MCF 10A (cell line): ENCODE measurements around the gene C1QA. TPM values are rescaled to one million over a fixed set of nuclear protein-coding genes. Genes with fewer than 3 reads are reported as not detected.

Source experiments
- BruUV-seq: library from RNA; stranded (reverse); fragments of 400-500 nt; replicated peaks from 2 replicates; lab custom pipeline; 2021; lab: Mats Ljungman, UMichigan
- CTCF ChIA-PET: fragments of 300-600 bp; sonication (Branson Sonifier 250); formaldehyde crosslinking; extraction: SDS; loops from one replicate; lab custom pipeline; 2021; ENCODE audit warnings: antibody characterized with exemption, inconsistent platforms; lab: Yijun Ruan, JAX
- POLR2A ChIA-PET: fragments of 300-600, 350-650 bp; sonication (Branson Sonifier 250); formaldehyde crosslinking; extraction: SDS; loops from one replicate; lab custom pipeline; 2020; ENCODE audit warnings: antibody characterized with exemption, inconsistent platforms; lab: Yijun Ruan, JAX
- DNase-seq: peaks from one replicate; pipeline ENCODE4 v3.0.0-alpha.2; 2018; ENCODE audit not compliant: unreplicated experiment
- H3K27ac Mint-ChIP-seq: one replicate; pipeline ENCODE4 v1.8.0; 2022; ENCODE audit warnings: mild to moderate bottlenecking, low read depth, mixed read lengths; ENCODE audit not compliant: unreplicated experiment
- H3K27me3 Mint-ChIP-seq: one replicate; pipeline ENCODE4 v1.8.0; 2022; ENCODE audit warnings: mixed read lengths; ENCODE audit not compliant: insufficient read depth, unreplicated experiment
- H3K36me3 Mint-ChIP-seq: one replicate; pipeline ENCODE4 v1.8.0; 2022; ENCODE audit warnings: mild to moderate bottlenecking, moderate library complexity, mixed read lengths; ENCODE audit not compliant: insufficient read depth, unreplicated experiment
- H3K4me1 Mint-ChIP-seq: one replicate; pipeline ENCODE4 v1.8.0; 2022; ENCODE audit warnings: mixed read lengths; ENCODE audit not compliant: insufficient read depth, unreplicated experiment
- H3K4me3 Mint-ChIP-seq: one replicate; pipeline ENCODE4 v1.8.0; 2022; ENCODE audit warnings: mild to moderate bottlenecking, moderate library complexity, mixed read lengths; ENCODE audit not compliant: unreplicated experiment
- H3K9me3 Mint-ChIP-seq: one replicate; pipeline ENCODE4 v1.8.0; 2022; ENCODE audit warnings: mixed read lengths; ENCODE audit not compliant: unreplicated experiment
- CTCF ChIP-seq: fragments of 200-600 bp; IDR thresholded peaks from one replicate; pipeline ENCODE4 v1.8.0; 2022; ENCODE audit warnings: antibody characterized with exemption, mild to moderate bottlenecking; ENCODE audit not compliant: unreplicated experiment
- intact Hi-C: fragments of 100-400 bp; cut with micrococcal nuclease; formaldehyde crosslinking; loops from 2 replicates; pipeline ENCODE4 v1.14.1; 2022
- microRNA-seq: library from miRNA; unstranded; fragments of <30 nt; microRNA quantifications from one replicate; pipeline ENCODE4 v1.2.0, GENCODE V29; 2022
- total RNA-seq: library from RNA; stranded (reverse); gene quantifications from 2 replicates; pipeline ENCODE4 v1.2.3, GENCODE V29; 2022

C1QA gene
- total RNA-seq, 1 experiment from 2014 or later, result not detected

GRCh38 chr1:22688466-22688865, 52.0 kb downstream of the C1QA start:
- intact Hi-C loops, result no loop called here
- Mint-ChIP-seq H3K4me3 (no peak overlapping the region), H3K27ac (no peak overlapping the region), H3K4me1 (peaks cover 6% of the 10 kb centered on the region), H3K36me3 (no peaks in the 10 kb centered on the region), H3K27me3 (peaks cover 28% of the 10 kb centered on the region), H3K9me3 (no peaks in the 10 kb centered on the region)
- BruUV-seq, result no TSS peak
- no peak for TF ChIP-seq CTCF
- ChIA-PET CTCF (interaction anchor here (0.5 to 2.6 kb wide), 3 partner anchors 15 to 386 kb away, joined by 4 to 6 read pairs (median 5); no protein-coding TSS in a partner anchor), POLR2A (no interaction called here)
- no peak for DNase-seq

Small RNA genes within 50 kb of the gene (microRNA-seq; reads per million reads assigned to microRNA genes)
- not detected for gene MIR6127

Other genes starting within 250 kb of the C1QA start
- gene ZBTB40, start 184.8 kb upstream of the C1QA start, total RNA-seq, result 20.4 and 25.2 TPM in 2 replicates
- gene EPHA8, start 73.1 kb upstream of the C1QA start, total RNA-seq, result not detected in 2 replicates
- gene C1QC, start 7.0 kb downstream of the C1QA start, total RNA-seq, result not detected in 2 replicates
- not detected in 2 replicates for gene C1QB, start 16.6 kb downstream of the C1QA start, total RNA-seq
- 0.22 and 0.79 TPM in 2 replicates for gene EPHB2, start 74.2 kb downstream of the C1QA start, total RNA-seq